OCI-LY7 (cell line): ENCODE measurements around the gene TSPAN6.

ENCODE experiments used
- CTCF ChIP-seq: fragments of 200-600 bp; sonication (generic); conservative IDR thresholded peaks from 2 replicates; pipeline ENCODE4 v1.5.1; 2014; ENCODE audit warnings: mild to moderate bottlenecking, antibody characterized with exemption, low read length, moderate library complexity, mixed read lengths
- EZH2phosphoT487 ChIP-seq: fragments of 200-600 bp; sonication (generic); IDR thresholded peaks from 2 replicates; pipeline ENCODE4 v1.6.1; 2018; ENCODE audit warnings: low read depth, borderline replicate concordance, mild to moderate bottlenecking, mixed run types, antibody characterized with exemption, low read length, moderate library complexity, mixed read lengths

- TF ChIP-seq CTCF (peak; percentile 52; the same call in 1 of the 2 replicates), EZH2phosphoT487 (no peak)
Observed at GRCh38 chrX:100636321-100636991, at the start of gene TSPAN6.
